Left lobe of liver (tissue), 2 donors: ENCODE measurements around the gene STK38L. TPM values are rescaled to one million over a fixed set of nuclear protein-coding genes. Genes with fewer than 3 reads are reported as not detected.
A peak's percentile ranks its signal among the peaks of the same experiment; 100 is the strongest.

Source experiments
- ATAC-seq: fragments of 200-7000 bp; cut with Tn5 transposase; one replicate; pipeline ENCODE4 v1.9.1; 2020; ENCODE audit warnings: mild to moderate bottlenecking, moderate library complexity
- DNase-seq: peaks from one replicate; pipeline ENCODE4 v3.0.0-alpha.2; 2020; ENCODE audit warnings: low spot score
- total RNA-seq: library from RNA; stranded (reverse); gene quantifications from one replicate; pipeline ENCODE4 v1.2.1, GENCODE V29; 2021
- donor health status: DM: no; HTN: no; CAD: no; lungs with moderate emphysema.
- donor health status: DM: no; HTN: yes; CAD: no.

STK38L gene
- total RNA-seq, 1 donor from 2014 or later, result 7.7 TPM

DNA sequence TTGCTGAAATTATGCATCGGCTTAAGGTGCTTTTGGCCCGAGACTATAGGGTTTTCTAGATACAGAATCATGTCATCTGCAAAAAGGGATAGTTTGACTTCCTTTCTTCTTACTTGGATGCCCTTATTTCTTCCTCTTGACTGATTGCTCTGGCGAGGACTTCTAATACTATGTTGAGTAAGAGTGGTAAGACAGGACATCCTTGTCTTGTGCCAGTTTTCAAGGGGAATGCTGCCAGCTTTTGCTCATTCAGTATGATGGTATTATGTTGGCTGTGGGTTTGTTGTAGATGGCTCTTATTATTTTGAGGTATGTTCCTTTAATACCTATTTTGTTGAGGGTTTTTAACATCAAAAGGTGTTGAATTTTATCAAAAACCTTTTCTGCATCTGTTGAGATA lies 96.9 kb downstream of the STK38L start:
- ATAC-seq (no peak), DNase-seq (no peak)

DNA sequence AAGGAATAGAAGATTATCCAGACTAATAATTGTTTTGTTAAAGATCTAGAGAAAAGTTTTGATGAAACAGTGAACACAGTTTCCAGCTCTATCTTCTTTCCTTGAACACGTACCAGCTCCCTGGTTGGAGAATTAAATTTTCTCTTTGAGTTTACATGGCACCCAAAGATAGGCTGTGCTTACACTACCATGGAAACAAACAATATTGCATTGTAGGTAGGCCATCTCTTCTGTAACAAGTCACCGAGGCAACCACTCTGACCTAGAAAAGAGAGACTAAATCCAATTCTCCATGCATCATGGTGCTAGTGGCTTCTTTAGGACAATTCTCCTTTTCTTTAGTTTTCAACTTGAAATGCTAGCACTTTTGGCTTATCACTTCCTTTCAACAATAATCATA lies 98.5 kb downstream of the STK38L start:
- no peak for ATAC-seq
- DNase-seq, result no peak

- DNase-seq (no peak), ATAC-seq (no peak)
These were observed 99.3 kb downstream of the STK38L start for GRCh38 chr12:27343255-27344000.

GRCh38 chr12:27344246-27344645 lies 100.2 kb downstream of the STK38L start:
- ATAC-seq, result peak; percentile 71
- no peak for DNase-seq

- ATAC-seq, result no peak
- DNase-seq, result no peak
These were observed 100.7 kb downstream of the STK38L start for GRCh38 chr12:27344760-27345159.

- DNase-seq (no peak), ATAC-seq (no peak)
These were observed 101.3 kb downstream of the STK38L start for GRCh38 chr12:27345376-27345775.

GRCh38 chr12:27347779-27348178 lies 103.7 kb downstream of the STK38L start:
- ATAC-seq, result no peak
- DNase-seq, result no peak

DNA sequence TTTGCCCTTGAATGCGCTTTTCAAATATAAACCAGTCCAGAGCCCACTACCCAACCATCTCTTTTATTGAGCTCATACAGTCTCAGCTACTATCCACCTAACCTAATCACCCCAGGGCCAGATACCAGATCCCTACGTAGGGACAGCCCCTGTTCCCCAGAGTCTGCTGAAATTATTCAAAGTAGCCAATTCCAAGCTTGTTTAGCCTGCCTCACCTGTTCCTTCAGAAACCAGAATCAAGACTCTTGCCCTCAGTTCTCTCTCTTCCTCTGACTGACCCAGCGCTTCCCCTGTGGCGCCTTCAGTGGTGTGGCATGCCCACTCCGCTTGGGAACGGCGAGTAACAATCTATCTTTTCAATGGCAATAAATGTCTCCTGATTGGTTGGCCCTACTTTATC lies 107.4 kb downstream of the STK38L start:
- no peak for DNase-seq
- no peak for ATAC-seq

DNA sequence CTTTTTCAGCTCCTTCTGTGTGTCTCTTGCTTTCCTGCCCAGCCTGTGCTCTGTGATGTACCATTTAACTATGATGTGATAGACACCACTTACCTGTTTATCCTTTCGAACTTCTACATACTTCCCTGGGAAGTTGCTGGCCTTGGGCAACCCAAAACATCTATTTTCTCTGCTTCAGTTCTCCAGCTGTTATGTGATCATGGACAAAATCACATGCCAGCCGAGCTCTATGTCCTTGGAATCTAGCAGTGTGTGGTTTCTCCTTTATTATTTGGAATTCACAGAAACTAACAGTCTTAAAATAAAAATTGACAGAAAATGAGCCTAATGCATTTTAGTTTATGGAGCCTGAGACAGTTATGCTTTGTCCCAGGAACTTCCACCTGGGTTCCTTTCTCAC lies 111.4 kb downstream of the STK38L start:
- no peak for DNase-seq
- ATAC-seq, result no peak

DNA sequence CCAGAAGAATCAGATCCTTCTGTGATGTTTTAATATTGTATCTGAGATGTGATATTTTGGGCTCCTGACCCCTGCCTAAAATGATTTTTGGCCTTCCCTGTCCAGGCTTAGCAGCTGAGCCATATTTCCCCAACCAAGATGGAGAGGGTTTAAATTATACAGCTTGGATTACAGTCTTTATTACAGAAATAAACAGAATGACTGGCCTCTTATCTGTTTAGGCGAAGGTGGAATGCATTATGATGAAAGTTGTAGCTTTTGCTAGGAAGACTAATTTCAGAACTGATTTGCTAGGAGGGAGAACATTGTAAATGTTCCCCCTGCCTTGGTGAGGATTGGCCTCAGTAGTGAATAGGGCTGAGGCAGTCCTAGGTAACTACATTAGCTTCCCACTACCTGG lies 111.9 kb downstream of the STK38L start:
- ATAC-seq (no peak), DNase-seq (no peak)

DNA sequence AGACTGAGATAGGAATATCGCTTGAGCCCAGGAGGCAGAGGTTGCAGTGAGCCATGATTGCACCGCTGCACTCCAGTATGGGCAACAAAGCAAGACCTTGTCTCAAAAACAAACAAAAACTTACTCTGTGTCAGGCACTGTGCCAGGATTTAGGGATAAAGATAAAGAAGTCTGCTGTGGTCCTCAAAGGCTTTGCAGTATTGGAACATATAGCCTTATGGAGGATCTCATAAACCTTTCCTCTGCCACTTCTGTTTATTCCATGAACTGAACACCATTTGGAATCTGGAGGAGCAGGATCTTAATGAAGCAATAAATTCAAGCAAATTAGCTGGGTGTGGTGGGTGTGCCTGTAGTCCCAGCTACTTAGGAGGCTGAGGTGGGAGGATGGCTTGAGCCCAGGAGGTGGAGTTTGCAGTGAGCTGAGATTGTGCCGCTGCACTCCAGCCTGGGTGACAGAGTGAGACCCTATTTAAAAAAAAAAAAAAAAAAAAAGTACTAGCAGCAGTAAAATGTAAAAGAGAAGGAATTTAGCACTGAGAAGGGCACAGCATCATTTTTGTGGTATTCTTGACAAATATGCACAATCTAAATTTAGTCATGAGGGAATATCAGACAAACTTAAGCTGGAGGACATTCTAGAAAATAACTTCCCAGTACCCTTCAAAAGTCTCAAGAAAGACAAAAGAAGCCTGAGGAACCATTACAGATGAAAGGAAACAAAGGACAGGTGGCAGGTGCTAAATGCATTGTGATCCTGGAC lies 115.7 kb downstream of the STK38L start:
- ATAC-seq (no peak), DNase-seq (no peak)

GRCh38 chr12:27361372-27361771 lies 117.3 kb downstream of the STK38L start:
- no peak for ATAC-seq

GRCh38 chr12:27366621-27367020 lies 122.5 kb downstream of the STK38L start:
- DNase-seq (no peak), ATAC-seq (no peak)

More at GRCh38 chr12:27361372-27361771, 117.3 kb downstream of the STK38L start:
- DNase-seq, result no peak

DNA sequence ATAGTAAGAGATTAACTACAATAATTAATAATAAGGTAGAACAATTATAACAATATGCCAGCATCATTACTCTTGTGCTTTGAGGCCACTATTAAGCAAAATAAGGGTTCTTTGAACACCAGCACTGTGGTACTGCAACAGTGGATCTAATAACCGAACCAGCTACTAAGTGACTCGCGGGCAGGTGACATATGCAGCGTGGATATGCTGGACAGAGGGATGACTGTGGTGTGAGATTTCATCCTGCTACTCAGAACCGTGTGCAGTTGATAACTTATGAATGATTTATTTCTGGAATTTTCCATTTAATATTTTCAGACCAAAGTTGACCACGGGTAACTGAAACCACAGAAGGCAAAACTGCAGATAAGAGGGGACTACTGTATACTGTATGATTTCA lies 123.0 kb downstream of the STK38L start:
- ATAC-seq, result no peak
- DNase-seq, result no peak

Other genes with a start within 250 kb of the STK38L start
- 51.1 TPM for gene TM7SF3, start 229.9 kb upstream of the STK38L start, total RNA-seq
- gene MED21, start 221.7 kb upstream of the STK38L start, total RNA-seq, result 19.3 TPM
- not detected for gene C12orf71, start 161.7 kb upstream of the STK38L start, total RNA-seq
- 2.6 TPM for gene BMAL2, start 88.5 kb downstream of the STK38L start, total RNA-seq
- not detected for gene SMCO2, start 202.4 kb downstream of the STK38L start, total RNA-seq